ENCODE measurements around the gene MACROD2.

MACROD2 gene

GRCh38 chr20:16072220-16072619, 2076.9 kb downstream of the MACROD2 start:
- TF ChIP-seq, protein P1, sequence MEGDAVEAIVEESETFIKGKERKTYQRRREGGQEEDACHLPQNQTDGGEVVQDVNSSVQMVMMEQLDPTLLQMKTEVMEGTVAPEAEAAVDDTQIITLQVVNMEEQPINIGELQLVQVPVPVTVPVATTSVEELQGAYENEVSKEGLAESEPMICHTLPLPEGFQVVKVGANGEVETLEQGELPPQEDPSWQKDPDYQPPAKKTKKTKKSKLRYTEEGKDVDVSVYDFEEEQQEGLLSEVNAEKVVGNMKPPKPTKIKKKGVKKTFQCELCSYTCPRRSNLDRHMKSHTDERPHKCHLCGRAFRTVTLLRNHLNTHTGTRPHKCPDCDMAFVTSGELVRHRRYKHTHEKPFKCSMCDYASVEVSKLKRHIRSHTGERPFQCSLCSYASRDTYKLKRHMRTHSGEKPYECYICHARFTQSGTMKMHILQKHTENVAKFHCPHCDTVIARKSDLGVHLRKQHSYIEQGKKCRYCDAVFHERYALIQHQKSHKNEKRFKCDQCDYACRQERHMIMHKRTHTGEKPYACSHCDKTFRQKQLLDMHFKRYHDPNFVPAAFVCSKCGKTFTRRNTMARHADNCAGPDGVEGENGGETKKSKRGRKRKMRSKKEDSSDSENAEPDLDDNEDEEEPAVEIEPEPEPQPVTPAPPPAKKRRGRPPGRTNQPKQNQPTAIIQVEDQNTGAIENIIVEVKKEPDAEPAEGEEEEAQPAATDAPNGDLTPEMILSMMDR (conservative IDR thresholded peaks at IDR 0.05; ENCODE audit: control insufficient read depth, insufficient read depth, low read depth, low read length) = no peak
- DNase-seq (ENCODE audit: low read depth) = no peak
- no peak overlapping the region for H3K4me3 ChIP-seq (ENCODE audit: control insufficient read depth, low read depth, low read length)

DNA sequence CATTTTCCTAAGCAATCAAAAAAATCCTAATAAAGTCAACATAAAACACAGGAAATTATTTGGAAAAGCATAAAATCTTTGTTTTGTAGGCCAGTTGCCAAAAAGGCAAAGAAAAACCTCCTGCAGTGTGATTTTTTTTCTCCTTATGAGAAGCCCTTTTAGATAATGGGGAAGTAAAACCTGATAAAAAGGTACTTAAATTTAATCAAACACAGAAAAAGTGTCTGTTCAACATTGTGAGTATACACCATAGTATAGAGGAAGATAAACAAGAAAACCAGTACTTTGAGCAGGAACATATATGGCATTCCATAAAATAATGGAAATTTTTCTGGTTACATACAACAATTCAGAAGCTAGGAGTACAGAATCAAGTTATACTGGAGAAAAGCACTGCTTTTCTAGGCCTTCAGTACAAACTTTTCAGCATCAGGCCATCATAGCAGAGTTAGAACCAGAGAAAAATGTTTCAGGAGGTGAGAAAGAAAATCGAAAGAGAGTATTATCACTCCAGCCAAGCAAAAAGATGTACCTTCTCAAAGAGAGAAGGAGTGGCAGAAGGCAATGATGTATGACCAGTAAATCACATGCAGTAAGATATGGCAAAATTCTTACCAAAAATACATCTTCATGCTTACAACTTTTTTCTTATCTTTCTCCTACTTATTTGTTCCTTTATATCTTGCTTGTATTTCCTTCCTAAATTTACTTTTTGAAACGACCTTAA, 2083.0 kb downstream of the MACROD2 start:
- TF ChIP-seq, protein P1 (conservative IDR thresholded peaks at IDR 0.05; ENCODE audit: control insufficient read depth, insufficient read depth, low read depth, low read length) = no peak
- no peak for DNase-seq (ENCODE audit: low read depth)
- no peak overlapping the region for H3K4me3 ChIP-seq (ENCODE audit: control insufficient read depth, low read depth, low read length)

DNA sequence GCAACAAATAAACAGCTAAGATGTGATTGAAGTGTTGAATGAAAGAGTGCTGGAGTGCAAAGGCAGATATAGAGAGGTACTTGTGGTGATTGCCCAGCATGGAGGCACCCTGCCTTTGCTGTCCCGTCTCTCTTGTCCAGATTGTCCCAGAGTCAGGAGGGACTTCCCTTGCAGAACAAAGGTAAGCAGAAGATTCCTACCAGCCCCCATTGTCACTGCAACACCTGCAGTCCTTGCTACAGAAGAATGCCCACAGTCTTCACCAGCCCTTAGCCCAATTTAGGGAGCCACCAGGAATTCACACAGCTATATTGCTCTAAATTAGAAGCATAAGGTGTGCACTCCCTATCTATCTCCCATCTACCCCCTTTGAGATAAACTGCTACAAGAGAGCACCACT, 2086.1 kb downstream of the MACROD2 start:
- DNase-seq (ENCODE audit: low read depth) = no peak
- TF ChIP-seq, protein P1 (conservative IDR thresholded peaks at IDR 0.05; ENCODE audit: control insufficient read depth, insufficient read depth, low read depth, low read length) = no peak

GRCh38 chr20:16082051-16082550, 2086.8 kb downstream of the MACROD2 start:
- TF ChIP-seq, protein P1 (conservative IDR thresholded peaks at IDR 0.05; ENCODE audit: control insufficient read depth, insufficient read depth, low read depth, low read length) = no peak
- no peak for DNase-seq (ENCODE audit: low read depth)
- H3K4me3 ChIP-seq (ENCODE audit: control insufficient read depth, low read depth, low read length) = no peak overlapping the region

More for the DNA sequence above, 2086.1 kb downstream of the MACROD2 start:
- H3K4me3 ChIP-seq (ENCODE audit: control insufficient read depth, low read depth, low read length) = no peak overlapping the region

DNA sequence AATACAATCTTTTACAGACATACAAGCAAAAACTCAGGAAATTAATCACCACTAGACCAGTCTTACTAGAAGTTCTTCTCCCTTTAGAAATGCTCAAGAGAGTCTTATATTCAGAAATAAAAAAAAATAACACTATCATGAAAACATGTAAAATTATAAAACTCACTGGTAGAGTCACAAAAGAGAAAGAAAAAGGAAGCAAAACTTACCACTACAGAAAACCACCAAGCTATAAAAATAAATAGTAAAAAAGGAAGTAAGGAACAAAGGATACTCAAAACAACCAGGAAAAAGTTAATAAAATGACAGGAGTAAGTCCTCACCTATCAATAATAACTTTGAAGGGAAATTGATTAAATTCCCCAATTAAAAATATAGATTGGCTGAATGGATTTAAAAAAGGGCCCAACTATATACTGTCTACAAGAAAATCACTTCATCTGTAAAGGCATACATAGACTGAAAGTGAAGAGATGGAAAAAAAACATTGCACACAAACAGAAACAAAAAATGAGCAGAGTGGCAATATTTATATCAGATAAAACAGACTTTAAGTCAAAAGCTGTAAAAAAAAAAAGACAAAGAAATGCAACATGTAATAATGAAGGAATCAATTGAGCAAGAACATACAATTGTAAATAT, 2088.4 kb downstream of the MACROD2 start:
- no peak overlapping the region for H3K4me3 ChIP-seq (ENCODE audit: control insufficient read depth, low read depth, low read length)
- DNase-seq (ENCODE audit: low read depth) = no peak
- TF ChIP-seq, protein P1 (conservative IDR thresholded peaks at IDR 0.05; ENCODE audit: control insufficient read depth, insufficient read depth, low read depth, low read length) = no peak

- TF ChIP-seq, protein P1 (conservative IDR thresholded peaks at IDR 0.05; ENCODE audit: control insufficient read depth, insufficient read depth, low read depth, low read length) = no peak
- DNase-seq (ENCODE audit: low read depth) = no peak
- no peak overlapping the region for H3K4me3 ChIP-seq (ENCODE audit: control insufficient read depth, low read depth, low read length)
Observed at GRCh38 chr20:16095226-16095625, 2099.9 kb downstream of the MACROD2 start.
